Chondrocyte (in vitro differentiated cells): Measurements from ENCODE around the gene SPAG8. TPM values are rescaled to one million over a fixed set of nuclear protein-coding genes. Genes with fewer than 3 reads are reported as not detected.

Experiments
- DNase-seq: peaks from one replicate; pipeline ENCODE4 v3.0.0; 2021; ENCODE audit warnings: mixed read lengths, low spot score
- H3K27ac Mint-ChIP-seq: one replicate; pipeline ENCODE4 v1.8.0; 2021; ENCODE audit warnings: mild to moderate bottlenecking, moderate library complexity, mixed read lengths; ENCODE audit not compliant: unreplicated experiment
- H3K27me3 Mint-ChIP-seq: 2 replicates; pipeline ENCODE4 v1.8.0; 2021; ENCODE audit warnings: low read depth, mixed read lengths
- H3K36me3 Mint-ChIP-seq: 2 replicates; pipeline ENCODE4 v1.8.0; 2021; ENCODE audit warnings: low read depth, mixed read lengths
- H3K4me1 Mint-ChIP-seq: 2 replicates; pipeline ENCODE4 v1.8.0; 2021; ENCODE audit warnings: low read depth, mild to moderate bottlenecking, mixed read lengths
- H3K4me3 Mint-ChIP-seq: one replicate; pipeline ENCODE4 v1.8.0; 2021; ENCODE audit warnings: mild to moderate bottlenecking, moderate library complexity, mixed read lengths; ENCODE audit not compliant: unreplicated experiment
- H3K9me3 Mint-ChIP-seq: 2 replicates; pipeline ENCODE4 v1.8.0; 2021; ENCODE audit warnings: low read depth, mixed read lengths
- CTCF ChIP-seq: fragments of 200-600 bp; sonication (generic); IDR thresholded peaks from 2 replicates; pipeline ENCODE4 v1.5.0; 2021; ENCODE audit warnings: antibody characterized with exemption, mild to moderate bottlenecking, moderate library complexity
- total RNA-seq: library from RNA; stranded (reverse); gene quantifications from 3 replicates; pipeline ENCODE4 v1.2.1, GENCODE V29; 2021

SPAG8 gene
- total RNA-seq, 1 donor from 2014 or later, result 0.30 TPM

GRCh38 chr9:35814841-35815543 is 2.9 kb upstream of the SPAG8 start, which contains the start of gene HINT2:
Gene HINT2, minus strand, starts transcription at chr9:35815042. Its CDS starts 63 bp downstream, at chr9:35814979.
- H3K9me3 Mint-ChIP-seq, result no peaks in the 10 kb centered on the region
- DNase-seq, result peak; percentile 97
- no peaks in the 10 kb centered on the region for H3K27me3 Mint-ChIP-seq
- no peak for TF ChIP-seq CTCF
- peaks cover 32% of the 10 kb centered on the region for H3K4me1 Mint-ChIP-seq
- H3K36me3 Mint-ChIP-seq, result no peaks in the 10 kb centered on the region
- H3K27ac Mint-ChIP-seq, result peak within 1 kb of the TSS; percentile 91
- H3K4me3 Mint-ChIP-seq, result peak within 1 kb of the TSS; percentile 84

GRCh38 chr9:35814106-35814840 is 2.2 kb upstream of the SPAG8 start:
- Mint-ChIP-seq H3K27me3 (no peaks in the 10 kb centered on the region), H3K9me3 (no peaks in the 10 kb centered on the region), H3K27ac (peak overlapping the region; percentile 88), H3K4me1 (peaks cover 32% of the 10 kb centered on the region), H3K4me3 (peak overlapping the region; percentile 84), H3K36me3 (no peaks in the 10 kb centered on the region)
- no peak for DNase-seq
- TF ChIP-seq CTCF, result peak; percentile 70

GRCh38 chr9:35813434-35814105 is 1.5 kb upstream of the SPAG8 start:
- peak; percentile 65 for TF ChIP-seq CTCF
- Mint-ChIP-seq H3K9me3 (no peaks in the 10 kb centered on the region), H3K27ac (no peak overlapping the region), H3K36me3 (no peaks in the 10 kb centered on the region), H3K4me3 (peak overlapping the region; percentile 41), H3K4me1 (peaks cover 32% of the 10 kb centered on the region), H3K27me3 (no peaks in the 10 kb centered on the region)
- peak; percentile 39 for DNase-seq

- H3K36me3 Mint-ChIP-seq, result peaks cover 6% of the 10 kb centered on the region
- TF ChIP-seq CTCF, result no peak
- no peaks in the 10 kb centered on the region for H3K9me3 Mint-ChIP-seq
- peak overlapping the region; percentile 81 for H3K4me3 Mint-ChIP-seq
- DNase-seq, result no peak
- peak overlapping the region; percentile 85 for H3K27ac Mint-ChIP-seq
- H3K27me3 Mint-ChIP-seq, result no peaks in the 10 kb centered on the region
- H3K4me1 Mint-ChIP-seq, result peaks cover 32% of the 10 kb centered on the region
These were observed 559 bp downstream of the SPAG8 start for GRCh38 chr9:35811381-35812024.

- no peak for TF ChIP-seq CTCF
- H3K9me3 Mint-ChIP-seq, result no peaks in the 10 kb centered on the region
- no peaks in the 10 kb centered on the region for H3K27me3 Mint-ChIP-seq
- H3K4me3 Mint-ChIP-seq, result no peak overlapping the region
- peaks cover 11% of the 10 kb centered on the region for H3K36me3 Mint-ChIP-seq
- no peak for DNase-seq
- H3K27ac Mint-ChIP-seq, result no peak overlapping the region
- peaks cover 26% of the 10 kb centered on the region for H3K4me1 Mint-ChIP-seq
These were observed 1.9 kb downstream of the SPAG8 start for GRCh38 chr9:35810122-35810521.
